HL-60 (cell line): ENCODE results near the gene U2AF1L4.

ENCODE experiments used
- POLR2AphosphoS5 ChIP-seq: IDR thresholded peaks from 2 replicates; pipeline ENCODE4 v1.6.1; 2012; ENCODE audit warnings: low read depth
- SPI1 ChIP-seq: IDR thresholded peaks from 2 replicates; pipeline ENCODE4 v1.6.1; 2012; ENCODE audit warnings: low read depth, mild to moderate bottlenecking, borderline replicate concordance
- TF ChIP-seq, protein P1 (sequence below): IDR thresholded peaks from one replicate; pipeline ENCODE4 v1.5.1; 2011; ENCODE audit warnings: low read length, control low read depth, inconsistent platforms; ENCODE audit not compliant: insufficient read depth
- TF ChIP-seq, protein P2 (sequence below): IDR thresholded peaks from 2 replicates; pipeline ENCODE4 v1.6.1; 2012; ENCODE audit warnings: low read depth; ENCODE audit not compliant: insufficient replicate concordance

DNA sequence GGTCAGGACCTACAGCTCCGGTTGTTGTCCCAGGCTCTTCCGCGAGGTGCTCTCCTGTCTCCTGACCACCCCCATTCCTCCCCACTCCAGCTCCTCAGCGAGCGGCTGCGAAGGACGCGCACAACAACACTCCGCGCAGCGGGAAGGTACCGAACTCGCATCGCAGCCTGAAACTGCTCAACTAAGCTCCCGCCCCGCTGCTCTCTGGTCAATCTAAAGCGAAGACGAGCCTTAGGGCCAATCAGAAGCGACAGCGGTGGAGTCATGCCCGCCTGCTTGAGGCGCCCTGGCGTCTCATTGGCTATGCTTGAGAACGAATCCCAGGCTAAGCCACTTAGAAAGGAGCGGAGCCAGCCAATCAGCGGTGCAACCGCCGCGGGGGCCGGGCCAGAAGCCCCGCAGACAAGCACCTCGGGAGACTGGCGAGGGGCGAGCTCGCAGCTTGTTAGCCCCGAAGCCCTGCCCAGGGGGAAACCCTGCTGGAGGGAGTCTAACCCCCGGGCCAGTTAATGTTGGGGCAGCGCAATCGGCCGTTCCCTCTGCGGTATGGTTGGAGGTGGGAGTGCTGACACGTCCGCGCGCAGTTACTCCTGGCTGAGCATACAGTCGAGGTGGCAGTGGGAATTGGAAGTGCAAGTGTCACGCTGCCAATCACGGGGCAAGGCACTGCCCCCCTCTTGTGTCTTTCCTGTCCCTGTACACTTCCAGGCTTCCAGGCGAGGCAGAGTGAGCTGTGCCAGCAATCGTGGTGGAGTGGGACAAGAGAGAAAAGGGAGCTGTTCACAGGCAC lies 42.8 kb downstream of the U2AF1L4 start:
- TF ChIP-seq, protein P1, sequence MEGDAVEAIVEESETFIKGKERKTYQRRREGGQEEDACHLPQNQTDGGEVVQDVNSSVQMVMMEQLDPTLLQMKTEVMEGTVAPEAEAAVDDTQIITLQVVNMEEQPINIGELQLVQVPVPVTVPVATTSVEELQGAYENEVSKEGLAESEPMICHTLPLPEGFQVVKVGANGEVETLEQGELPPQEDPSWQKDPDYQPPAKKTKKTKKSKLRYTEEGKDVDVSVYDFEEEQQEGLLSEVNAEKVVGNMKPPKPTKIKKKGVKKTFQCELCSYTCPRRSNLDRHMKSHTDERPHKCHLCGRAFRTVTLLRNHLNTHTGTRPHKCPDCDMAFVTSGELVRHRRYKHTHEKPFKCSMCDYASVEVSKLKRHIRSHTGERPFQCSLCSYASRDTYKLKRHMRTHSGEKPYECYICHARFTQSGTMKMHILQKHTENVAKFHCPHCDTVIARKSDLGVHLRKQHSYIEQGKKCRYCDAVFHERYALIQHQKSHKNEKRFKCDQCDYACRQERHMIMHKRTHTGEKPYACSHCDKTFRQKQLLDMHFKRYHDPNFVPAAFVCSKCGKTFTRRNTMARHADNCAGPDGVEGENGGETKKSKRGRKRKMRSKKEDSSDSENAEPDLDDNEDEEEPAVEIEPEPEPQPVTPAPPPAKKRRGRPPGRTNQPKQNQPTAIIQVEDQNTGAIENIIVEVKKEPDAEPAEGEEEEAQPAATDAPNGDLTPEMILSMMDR, result no peak
- TF ChIP-seq SPI1, result no peak
- no peak for TF ChIP-seq POLR2AphosphoS5
- TF ChIP-seq, protein P2, sequence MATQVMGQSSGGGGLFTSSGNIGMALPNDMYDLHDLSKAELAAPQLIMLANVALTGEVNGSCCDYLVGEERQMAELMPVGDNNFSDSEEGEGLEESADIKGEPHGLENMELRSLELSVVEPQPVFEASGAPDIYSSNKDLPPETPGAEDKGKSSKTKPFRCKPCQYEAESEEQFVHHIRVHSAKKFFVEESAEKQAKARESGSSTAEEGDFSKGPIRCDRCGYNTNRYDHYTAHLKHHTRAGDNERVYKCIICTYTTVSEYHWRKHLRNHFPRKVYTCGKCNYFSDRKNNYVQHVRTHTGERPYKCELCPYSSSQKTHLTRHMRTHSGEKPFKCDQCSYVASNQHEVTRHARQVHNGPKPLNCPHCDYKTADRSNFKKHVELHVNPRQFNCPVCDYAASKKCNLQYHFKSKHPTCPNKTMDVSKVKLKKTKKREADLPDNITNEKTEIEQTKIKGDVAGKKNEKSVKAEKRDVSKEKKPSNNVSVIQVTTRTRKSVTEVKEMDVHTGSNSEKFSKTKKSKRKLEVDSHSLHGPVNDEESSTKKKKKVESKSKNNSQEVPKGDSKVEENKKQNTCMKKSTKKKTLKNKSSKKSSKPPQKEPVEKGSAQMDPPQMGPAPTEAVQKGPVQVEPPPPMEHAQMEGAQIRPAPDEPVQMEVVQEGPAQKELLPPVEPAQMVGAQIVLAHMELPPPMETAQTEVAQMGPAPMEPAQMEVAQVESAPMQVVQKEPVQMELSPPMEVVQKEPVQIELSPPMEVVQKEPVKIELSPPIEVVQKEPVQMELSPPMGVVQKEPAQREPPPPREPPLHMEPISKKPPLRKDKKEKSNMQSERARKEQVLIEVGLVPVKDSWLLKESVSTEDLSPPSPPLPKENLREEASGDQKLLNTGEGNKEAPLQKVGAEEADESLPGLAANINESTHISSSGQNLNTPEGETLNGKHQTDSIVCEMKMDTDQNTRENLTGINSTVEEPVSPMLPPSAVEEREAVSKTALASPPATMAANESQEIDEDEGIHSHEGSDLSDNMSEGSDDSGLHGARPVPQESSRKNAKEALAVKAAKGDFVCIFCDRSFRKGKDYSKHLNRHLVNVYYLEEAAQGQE, result no peak
